ENCODE data around the gene EPB41L4B. TPM values are rescaled to one million over a fixed set of nuclear protein-coding genes. Genes with fewer than 3 reads are reported as not detected.

Gene EPB41L4B
- total RNA-seq, 1 experiment from 2014 or later = 4.6 TPM

GRCh38 chr9:109301012-109301411, 19.8 kb downstream of the EPB41L4B start:
- BruUV-seq (replicated peaks) = no TSS peak
- Mint-ChIP-seq H3K36me3 (ENCODE audit: insufficient read depth, unreplicated experiment) (no peaks in the 10 kb centered on the region), H3K4me1 (ENCODE audit: low read depth, unreplicated experiment) (no peaks in the 10 kb centered on the region), H3K4me3 (ENCODE audit: low read depth, unreplicated experiment) (no peak overlapping the region), H3K27me3 (ENCODE audit: unreplicated experiment) (no peaks in the 10 kb centered on the region), H3K27ac (ENCODE audit: unreplicated experiment) (no peak overlapping the region), H3K9me3 (ENCODE audit: low read depth, unreplicated experiment) (no peaks in the 10 kb centered on the region)
- CTCF ChIA-PET = no interaction called here
- no peak for DNase-seq
- TF ChIP-seq CTCF (IDR thresholded peaks at IDR 0.05; ENCODE audit: unreplicated experiment) = no peak
- intact Hi-C loops (cut with micrococcal nuclease; ENCODE audit: unreplicated experiment) = no loop called here

GRCh38 chr9:109299891-109300290, 21.0 kb downstream of the EPB41L4B start:
- Mint-ChIP-seq H3K27me3 (ENCODE audit: unreplicated experiment) (no peaks in the 10 kb centered on the region), H3K4me3 (ENCODE audit: low read depth, unreplicated experiment) (no peak overlapping the region), H3K27ac (ENCODE audit: unreplicated experiment) (no peak overlapping the region), H3K4me1 (ENCODE audit: low read depth, unreplicated experiment) (no peaks in the 10 kb centered on the region), H3K36me3 (ENCODE audit: insufficient read depth, unreplicated experiment) (no peaks in the 10 kb centered on the region), H3K9me3 (ENCODE audit: low read depth, unreplicated experiment) (no peaks in the 10 kb centered on the region)
- no TSS peak for BruUV-seq (replicated peaks)
- intact Hi-C loops (cut with micrococcal nuclease; ENCODE audit: unreplicated experiment) = no loop called here
- DNase-seq = no peak
- CTCF ChIA-PET = no interaction called here
- TF ChIP-seq CTCF (IDR thresholded peaks at IDR 0.05; ENCODE audit: unreplicated experiment) = no peak

- DNase-seq = no peak
- Mint-ChIP-seq H3K9me3 (ENCODE audit: low read depth, unreplicated experiment) (no peaks in the 10 kb centered on the region), H3K36me3 (ENCODE audit: insufficient read depth, unreplicated experiment) (no peaks in the 10 kb centered on the region), H3K27me3 (ENCODE audit: unreplicated experiment) (no peaks in the 10 kb centered on the region), H3K4me3 (ENCODE audit: low read depth, unreplicated experiment) (no peak overlapping the region), H3K4me1 (ENCODE audit: low read depth, unreplicated experiment) (no peaks in the 10 kb centered on the region), H3K27ac (ENCODE audit: unreplicated experiment) (no peak overlapping the region)
- intact Hi-C loops (cut with micrococcal nuclease; ENCODE audit: unreplicated experiment) = no loop called here
- CTCF ChIA-PET = interaction anchor here (0.7 to 0.8 kb wide), 2 partner anchors 48 to 180 kb away, joined by 3 to 6 read pairs; no protein-coding TSS in a partner anchor
- no TSS peak for BruUV-seq (replicated peaks)
- no peak for TF ChIP-seq CTCF (IDR thresholded peaks at IDR 0.05; ENCODE audit: unreplicated experiment)
Measured at GRCh38 chr9:109297899-109298298, 23.0 kb downstream of the EPB41L4B start.

GRCh38 chr9:109295221-109296130, 25.4 kb downstream of the EPB41L4B start:
- Mint-ChIP-seq H3K4me3 (ENCODE audit: low read depth, unreplicated experiment) (no peak overlapping the region), H3K36me3 (ENCODE audit: insufficient read depth, unreplicated experiment) (no peaks in the 10 kb centered on the region), H3K4me1 (ENCODE audit: low read depth, unreplicated experiment) (peaks cover 3% of the 10 kb centered on the region), H3K9me3 (ENCODE audit: low read depth, unreplicated experiment) (no peaks in the 10 kb centered on the region), H3K27me3 (ENCODE audit: unreplicated experiment) (no peaks in the 10 kb centered on the region), H3K27ac (ENCODE audit: unreplicated experiment) (no peak overlapping the region)
- CTCF ChIA-PET = no interaction called here
- DNase-seq = no peak
- intact Hi-C loops (cut with micrococcal nuclease; ENCODE audit: unreplicated experiment) = no loop called here
- no TSS peak for BruUV-seq (replicated peaks)
- no peak for TF ChIP-seq CTCF (IDR thresholded peaks at IDR 0.05; ENCODE audit: unreplicated experiment)
